ENCODE measurements around the gene KIRREL1. TPM values are rescaled to one million over a fixed set of nuclear protein-coding genes. Genes with fewer than 3 reads are reported as not detected.

KIRREL1 gene
- total RNA-seq, 2 donors from 2014 or later, result 5.8 to 12.8 TPM

- intact Hi-C loops (cut with DNase I), result no loop called here
- no peak for DNase-seq
- no peak for TF ChIP-seq CTCF (IDR thresholded peaks at IDR 0.05)
- peaks cover 7% of the 10 kb centered on the region for H3K4me1 ChIP-seq
- no peaks in the 10 kb centered on the region for H3K27me3 ChIP-seq
- no peaks in the 10 kb centered on the region for H3K9me3 ChIP-seq
- no peak overlapping the region for H3K9ac ChIP-seq (ENCODE audit: low read depth in 2 of 2, low read length in 2 of 2)
- H3K36me3 ChIP-seq, result no peaks in the 10 kb centered on the region
- H3K27ac ChIP-seq, result no peak overlapping the region
- H3K4me3 ChIP-seq, result no peak overlapping the region
Measured at GRCh38 chr1:158116311-158117167, 123.1 kb downstream of the KIRREL1 start.

DNA sequence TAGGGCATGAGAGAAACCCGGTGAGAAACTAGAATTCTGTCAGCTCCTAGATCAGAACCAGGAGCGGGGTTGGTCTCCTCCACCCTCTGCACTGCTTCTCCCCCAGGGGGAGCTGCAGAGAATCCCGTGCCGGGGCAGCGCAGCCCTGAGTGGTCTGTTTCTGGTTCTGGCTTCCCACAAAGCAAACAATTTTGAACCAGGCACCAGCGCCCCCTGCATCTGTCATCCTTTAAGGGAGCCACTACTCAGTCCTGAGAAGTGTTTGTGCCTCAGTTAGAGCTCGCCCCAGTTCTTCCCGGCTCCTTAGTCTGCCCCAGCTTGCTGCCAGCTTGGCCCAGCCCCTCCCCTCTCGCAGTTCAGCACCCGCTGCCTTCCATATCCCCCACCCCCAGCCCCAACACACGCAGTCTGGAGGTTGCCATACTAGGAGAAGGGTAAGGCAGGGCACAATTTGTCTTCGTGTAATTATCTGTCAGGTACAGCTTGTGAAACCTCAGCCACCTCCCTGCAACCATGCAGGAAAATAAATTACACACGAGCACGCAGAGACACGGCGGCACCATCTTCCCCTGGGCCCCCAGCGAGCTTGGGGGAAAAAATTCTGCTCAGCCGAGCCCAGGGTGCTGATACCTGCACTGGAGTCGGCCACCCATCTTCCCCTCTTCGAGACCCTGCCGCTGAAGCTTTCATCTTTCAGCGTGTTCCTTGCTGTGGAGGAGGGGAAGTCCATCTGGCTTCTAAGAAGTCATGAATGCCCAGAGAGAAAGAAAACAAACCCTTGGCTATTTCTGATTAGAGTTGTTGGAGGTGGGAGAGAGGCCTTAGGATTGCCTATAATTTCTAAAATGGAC is 124.6 kb downstream of the KIRREL1 start:
- H3K27me3 ChIP-seq, result no peaks in the 10 kb centered on the region
- H3K36me3 ChIP-seq, result no peaks in the 10 kb centered on the region
- intact Hi-C loops (cut with DNase I), result no loop called here
- H3K9me3 ChIP-seq, result no peaks in the 10 kb centered on the region
- H3K4me3 ChIP-seq, result no peak overlapping the region
- H3K27ac ChIP-seq, result no peak overlapping the region
- TF ChIP-seq CTCF (IDR thresholded peaks at IDR 0.05), result peak; percentile 39
- DNase-seq, result peak; percentile 53
- peaks cover 7% of the 10 kb centered on the region for H3K4me1 ChIP-seq
- H3K9ac ChIP-seq (ENCODE audit: low read depth in 2 of 2, low read length in 2 of 2), result no peak overlapping the region

- Histone ChIP-seq H3K36me3 (no peaks in the 10 kb centered on the region), H3K27me3 (no peaks in the 10 kb centered on the region), H3K4me1 (peaks cover 7% of the 10 kb centered on the region), H3K9ac (ENCODE audit: low read depth in 2 of 2, low read length in 2 of 2) (no peak overlapping the region), H3K4me3 (no peak overlapping the region), H3K27ac (no peak overlapping the region), H3K9me3 (no peaks in the 10 kb centered on the region)
- intact Hi-C loops (cut with DNase I), result no loop called here
- TF ChIP-seq CTCF (IDR thresholded peaks at IDR 0.05), result no peak
- DNase-seq, result no peak
Measured at GRCh38 chr1:158118713-158119402, 125.4 kb downstream of the KIRREL1 start.

DNA sequence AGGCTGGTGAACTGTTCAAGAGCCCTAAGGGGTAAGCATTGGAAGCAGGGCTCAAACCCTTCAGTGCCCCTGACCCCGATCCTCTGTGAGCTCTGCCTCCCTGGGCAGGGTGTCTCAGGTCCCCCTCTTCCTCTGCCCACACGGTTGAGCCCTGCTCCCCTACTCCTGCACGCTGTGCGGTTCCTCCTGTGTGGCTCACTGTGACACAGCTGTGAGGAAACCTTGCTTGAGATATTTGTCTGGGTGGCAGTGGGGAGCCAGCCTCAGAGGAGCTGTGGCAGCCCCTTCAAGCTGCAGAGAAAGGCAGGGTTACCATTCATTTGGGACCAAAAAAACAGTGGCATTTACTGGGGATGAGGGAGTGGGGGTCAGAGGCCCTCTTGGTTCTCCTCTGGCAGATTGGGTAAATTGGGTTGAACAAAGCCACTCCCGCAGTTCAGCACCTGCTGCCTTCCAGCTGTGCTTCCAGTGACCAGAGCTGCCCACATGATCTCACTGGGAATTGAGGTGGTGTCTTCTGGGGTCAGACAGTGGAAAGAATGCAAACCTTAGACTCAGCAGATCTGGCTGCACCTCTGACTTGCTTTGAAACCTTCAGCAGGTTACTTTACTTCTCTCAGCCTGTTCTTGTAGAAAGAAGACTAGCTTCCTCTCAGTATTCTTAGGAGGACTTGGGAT is 126.7 kb downstream of the KIRREL1 start:
- no peaks in the 10 kb centered on the region for H3K9me3 ChIP-seq
- H3K4me3 ChIP-seq, result no peak overlapping the region
- TF ChIP-seq CTCF (IDR thresholded peaks at IDR 0.05), result no peak
- no peaks in the 10 kb centered on the region for H3K27me3 ChIP-seq
- no peaks in the 10 kb centered on the region for H3K36me3 ChIP-seq
- peaks cover 7% of the 10 kb centered on the region for H3K4me1 ChIP-seq
- no peak overlapping the region for H3K27ac ChIP-seq
- intact Hi-C loops (cut with DNase I), result loop anchor here (10.0 kb wide), 1 partner anchor 535 kb away; no protein-coding TSS in a partner anchor
- no peak overlapping the region for H3K9ac ChIP-seq (ENCODE audit: low read depth in 2 of 2, low read length in 2 of 2)
- no peak for DNase-seq

All from colonic mucosa (tissue), 4 donors.